ENCODE measurements around the gene HDGF. TPM values are rescaled to one million over a fixed set of nuclear protein-coding genes. Genes with fewer than 3 reads are reported as not detected.

The HDGF gene
- total and polyA plus RNA-seq, 2 donors (not counting 3 experiments of a cell fraction or from before 2014, with no cell fraction given) = 95.1 to 298 TPM

- ChIA-PET CTCF (interaction anchor here (0.9 to 5.6 kb wide), 15 partner anchors 9 to 131 kb away, joined by 3 to 125 read pairs (median 6); partner anchors contain the start of genes INSRR, ISG20L2, METTL25B and NTRK1), POLR2A (no interaction called here)
- Histone ChIP-seq H3K4me1 (ENCODE audit: control insufficient read depth, extremely low read depth, insufficient read depth, low read length) (no peaks in the 10 kb centered on the region), H3K9ac (replicated peaks; ENCODE audit: extremely low read depth, insufficient read depth, low read length) (no peak overlapping the region), H3K9me1 (replicated peaks; ENCODE audit: control insufficient read depth, extremely low read depth, insufficient read depth, low read length) (no peaks in the 10 kb centered on the region), H2AFZ (ENCODE audit: low read depth, low read length) (no peak overlapping the region), H3K27ac (ENCODE audit: insufficient read depth, low read depth, low read length) (no peak overlapping the region), H3K4me3 (replicated peaks in 1 of 3; ENCODE audit: insufficient read depth in 1 of 3, low read depth in 1 of 3, low read length in 3 of 3) (no peak overlapping the region), H3K4me2 (ENCODE audit: insufficient read depth, low read length) (no peak overlapping the region), H3K9me3 (replicated peaks; ENCODE audit: control insufficient read depth, insufficient read depth, low read length) (no peaks in the 10 kb centered on the region), H3K36me3 (ENCODE audit: control insufficient read depth in 2 of 2, extremely low read depth in 1 of 2, insufficient read depth in 2 of 2, low read length in 2 of 2) (peaks cover 33 to 49% of the 10 kb centered on the region in 2 experiments), H4K20me1 (replicated peaks; ENCODE audit: control insufficient read depth, extremely low read depth, insufficient read depth, low read length) (no peaks in the 10 kb centered on the region), H3K79me2 (ENCODE audit: control insufficient read depth, insufficient read depth, low read length) (no peaks in the 10 kb centered on the region), H3K27me3 (ENCODE audit: control insufficient read depth in 2 of 2, insufficient read depth in 2 of 2, low read length in 2 of 2) (no peaks in the 10 kb centered on the region)
- dilution Hi-C loops (cut with MboI; ENCODE audit: extremely low pct_ligation_motif_present, low sequenced_read_pairs) (no loop called here), intact Hi-C loops (cut with micrococcal nuclease) (loop anchor here (1.0 kb wide), 4 partner anchors 64 to 131 kb away; partner anchors contain the start of gene NTRK1)
- TF ChIP-seq MAX (IDR thresholded peaks at IDR 0.05; ENCODE audit: insufficient read depth, insufficient read length) (no peak), CTCF (IDR thresholded peaks at IDR 0.05; ENCODE audit: extremely low read depth in 1 of 2, insufficient read depth in 1 of 2, low read depth in 1 of 2, low read length in 2 of 2) (no peak), MYC (IDR thresholded peaks at IDR 0.05; ENCODE audit: low read depth, low read length) (no peak), GATA2 (IDR thresholded peaks at IDR 0.05; ENCODE audit: insufficient read depth, insufficient read length, low read depth, low read length) (no peak), POLR2A (IDR thresholded peaks at IDR 0.05; ENCODE audit: low read depth, low read length) (no peak), EZH2 (IDR thresholded peaks at IDR 0.05; ENCODE audit: borderline replicate concordance, low read depth, low read length, severe bottlenecking) (no peak), FOS (IDR thresholded peaks at IDR 0.05; ENCODE audit: borderline replicate concordance, insufficient read depth, low read length) (no peak), JUN (IDR thresholded peaks at IDR 0.05; ENCODE audit: borderline replicate concordance, insufficient read depth, insufficient read length, low read depth) (no peak), POLR2AphosphoS5 (IDR thresholded peaks at IDR 0.05; ENCODE audit: insufficient read depth, low read depth, low read length) (no peak)
- no TSS peak for BruUV-seq (replicated peaks)
- FAIRE-seq = no peak
- DNase-seq (ENCODE audit: low read depth, low spot score) = no peak
Measured at GRCh38 chr1:156796340-156797097, 45.0 kb upstream of the HDGF start.

Measured in endothelial cell of umbilical vein (primary cell).